SH-SY5Y (cell line): Measurements from ENCODE around the gene TLX2.

ENCODE experiments used
- GATA2 ChIP-seq: IDR thresholded peaks from 2 replicates; pipeline ENCODE4 v1.6.1; 2011; ENCODE audit warnings: mild to moderate bottlenecking, low read depth, low read length
- GATA3 ChIP-seq: IDR thresholded peaks from 2 replicates; pipeline ENCODE4 v1.6.1; 2011; ENCODE audit warnings: low read depth, mild to moderate bottlenecking, low read length, moderate library complexity

The TLX2 gene

GRCh38 chr2:74564222-74564621 is 50.0 kb downstream of the TLX2 start:
- no peak for TF ChIP-seq GATA3
- TF ChIP-seq GATA2, result no peak

DNA sequence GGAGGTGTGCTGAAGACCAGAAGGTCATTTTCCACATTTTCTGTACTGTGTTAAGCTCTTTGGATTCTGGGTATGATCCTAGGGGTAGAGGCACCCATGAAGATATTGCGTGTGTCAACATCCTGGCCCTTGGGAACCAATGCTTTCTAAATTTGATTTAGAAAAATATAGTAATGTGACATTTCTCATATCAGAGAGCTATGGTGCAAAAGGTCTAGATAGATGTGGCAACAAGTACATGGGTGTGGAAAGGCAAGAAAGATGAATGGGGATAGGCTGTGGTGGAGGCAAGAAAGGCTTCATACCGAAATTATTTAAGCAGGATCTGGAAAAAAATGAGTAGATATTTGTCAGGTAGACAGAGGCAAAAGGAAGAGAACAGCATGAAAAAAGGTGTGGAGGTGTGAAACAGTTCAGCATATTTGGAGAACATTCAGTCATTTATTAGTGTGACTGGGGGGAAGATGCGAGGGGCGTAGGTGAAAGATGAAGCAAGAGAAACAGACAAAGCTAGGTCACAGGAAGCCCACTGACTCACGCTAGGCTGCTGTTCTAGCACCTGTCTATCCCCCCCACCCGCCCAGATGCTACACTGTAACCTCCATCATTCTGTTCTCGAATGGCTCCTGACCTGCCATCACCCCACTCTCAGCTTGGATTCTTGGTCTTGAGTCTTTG is 52.0 kb downstream of the TLX2 start:
- no peak for TF ChIP-seq GATA3
- no peak for TF ChIP-seq GATA2

DNA sequence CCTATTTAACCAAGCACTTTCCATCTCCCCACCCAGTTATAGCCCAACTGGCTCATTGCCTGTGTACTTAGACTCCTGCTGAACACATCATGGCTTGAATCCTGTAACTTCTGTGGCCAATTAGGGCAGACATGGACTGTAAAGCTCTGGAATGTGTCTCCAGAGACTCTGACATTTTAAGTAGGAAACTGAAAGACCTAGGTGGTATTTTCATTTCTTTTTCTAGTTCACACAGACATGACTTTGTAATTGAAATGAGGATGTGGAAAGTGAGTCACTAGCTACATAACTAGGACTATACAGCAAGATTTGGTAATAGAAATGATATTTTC is 52.5 kb downstream of the TLX2 start:
- TF ChIP-seq GATA3 (no peak), GATA2 (no peak)
